Activated CD8-positive, alpha-beta T cell treated with anti-CD3 and anti-CD28 coated beads, Interleukin-2, amount 10 ng/mL, durations not matched to agents 7 days and 5 days (primary cell): ENCODE measurements around the gene PAFAH1B2. TPM values are rescaled to one million over a fixed set of nuclear protein-coding genes. Genes with fewer than 3 reads are reported as not detected.

Experiments
- ATAC-seq: fragments of 150-1000 bp; cut with Tn5 transposase; one replicate; pipeline ENCODE4 v1.10.0; 2021; ENCODE audit warnings: moderate library complexity
- CTCF ChIA-PET: fragments of 350-600 bp; sonication (Branson Sonifier 250); formaldehyde crosslinking; loops from one replicate; lab custom pipeline; 2021; ENCODE audit warnings: antibody characterized with exemption; lab: Charles Lee
- POLR2A ChIA-PET: fragments of 350-600 bp; sonication (Branson Sonifier 250); formaldehyde crosslinking; loops from one replicate; lab custom pipeline; 2021; ENCODE audit warnings: antibody characterized with exemption; lab: Charles Lee
- DNase-seq: peaks from one replicate; pipeline ENCODE4 v3.0.0-alpha.2; 2020
- H3K27ac Mint-ChIP-seq: one replicate; pipeline ENCODE4 v1.8.0; 2021; ENCODE audit warnings: mild to moderate bottlenecking, mixed read lengths
- H3K27me3 Mint-ChIP-seq: one replicate; pipeline ENCODE4 v1.8.0; 2021; ENCODE audit warnings: low read depth, mixed read lengths
- H3K36me3 Mint-ChIP-seq: one replicate; pipeline ENCODE4 v1.8.0; 2021; ENCODE audit warnings: low read depth, mixed read lengths
- H3K4me1 Mint-ChIP-seq: one replicate; pipeline ENCODE4 v1.8.0; 2021; ENCODE audit warnings: low read depth, mixed read lengths
- H3K4me3 Mint-ChIP-seq: one replicate; pipeline ENCODE4 v1.8.0; 2021; ENCODE audit warnings: mild to moderate bottlenecking, mixed read lengths
- H3K9me3 Mint-ChIP-seq: one replicate; pipeline ENCODE4 v1.8.0; 2022; ENCODE audit warnings: mixed read lengths; ENCODE audit not compliant: insufficient read depth
- total RNA-seq, 2 experiments: library from RNA; stranded (reverse); gene quantifications; one replicate each; pipeline ENCODE4 v1.2.3, GENCODE V29; 2021

PAFAH1B2 gene, protein sequence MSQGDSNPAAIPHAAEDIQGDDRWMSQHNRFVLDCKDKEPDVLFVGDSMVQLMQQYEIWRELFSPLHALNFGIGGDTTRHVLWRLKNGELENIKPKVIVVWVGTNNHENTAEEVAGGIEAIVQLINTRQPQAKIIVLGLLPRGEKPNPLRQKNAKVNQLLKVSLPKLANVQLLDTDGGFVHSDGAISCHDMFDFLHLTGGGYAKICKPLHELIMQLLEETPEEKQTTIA
- total RNA-seq: 10 to 100 TPM; 56.5 to 60.0 TPM

DNA sequence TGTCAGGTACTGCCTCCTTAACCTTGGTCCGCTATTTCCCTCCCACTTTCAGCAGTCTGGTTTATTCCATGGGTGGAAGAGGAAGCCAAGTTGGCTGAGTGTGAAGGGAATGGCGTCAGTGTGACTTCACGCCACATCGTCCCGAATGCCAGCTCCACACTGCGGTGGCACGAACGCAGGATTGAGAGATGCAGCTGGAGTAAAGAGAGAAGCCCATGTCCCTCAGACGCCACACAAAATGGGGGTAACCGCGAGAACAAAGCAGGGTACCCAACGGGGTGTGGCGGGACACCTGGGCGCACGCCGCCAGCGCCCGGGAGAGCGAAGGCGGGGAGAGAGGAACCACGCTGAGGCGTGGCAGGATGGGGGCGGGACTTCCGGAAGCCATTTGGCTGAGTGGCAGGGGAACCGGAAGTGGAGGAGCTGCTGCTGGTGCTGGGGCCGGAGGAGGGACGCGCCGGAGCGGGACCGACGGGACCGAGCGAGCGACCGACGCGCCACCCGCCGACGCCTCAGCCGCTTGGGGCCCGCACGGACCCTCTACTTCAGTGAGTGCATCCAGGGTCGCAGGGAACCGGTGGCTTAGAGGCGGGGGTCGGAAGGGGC is at the start of gene PAFAH1B2:
Gene PAFAH1B2, plus strand, starts transcription at position 417 of the 606 bp plus-strand sequence. CDS start 8,161 bp downstream, outside the sequence.
- Mint-ChIP-seq H3K9me3 (no peaks in the 10 kb centered on the region), H3K4me1 (peaks cover 42% of the 10 kb centered on the region), H3K36me3 (peaks cover 29% of the 10 kb centered on the region), H3K4me3 (peak within 1 kb of the TSS; percentile 92), H3K27me3 (peaks cover 21% of the 10 kb centered on the region), H3K27ac (peak within 1 kb of the TSS; percentile 92)
- DNase-seq (peak; percentile 97), ATAC-seq (peak; percentile 95)
- ChIA-PET POLR2A (interaction anchor here (0.6 to 2.8 kb wide), 17 partner anchors 23 to 390 kb away, joined by 3 to 32 read pairs (median 4); partner anchors contain the start of genes APOA5, PCSK7, RNF214 and SIDT2), CTCF (interaction anchor here (1.0 to 4.1 kb wide), 14 partner anchors 11 to 411 kb away, joined by 3 to 32 read pairs (median 4); partner anchors contain the start of genes APOA5, PCSK7 and SIDT2)

GRCh38 chr11:117094776-117095175 is 49.3 kb upstream of the PAFAH1B2 start:
- ATAC-seq (no peak), DNase-seq (no peak)
- H3K4me3 Mint-ChIP-seq: no peak overlapping the region
- H3K9me3 Mint-ChIP-seq: no peaks in the 10 kb centered on the region
- peaks cover 62% of the 10 kb centered on the region for H3K4me1 Mint-ChIP-seq
- H3K27ac Mint-ChIP-seq: no peak overlapping the region
- H3K36me3 Mint-ChIP-seq: peaks cover 19% of the 10 kb centered on the region
- no peaks in the 10 kb centered on the region for H3K27me3 Mint-ChIP-seq
- POLR2A ChIA-PET: interaction anchor here (0.8 to 1.3 kb wide), 2 partner anchors 55 to 240 kb away, joined by 3 read pairs; no protein-coding TSS in a partner anchor
- CTCF ChIA-PET: interaction anchor here (1.0 to 4.4 kb wide), 11 partner anchors 11 to 362 kb away, joined by 3 to 24 read pairs (median 4); no protein-coding TSS in a partner anchor

GRCh38 chr11:117095284-117096161 is 48.6 kb upstream of the PAFAH1B2 start:
- Mint-ChIP-seq H3K36me3 (peaks cover 19% of the 10 kb centered on the region), H3K4me1 (peaks cover 59% of the 10 kb centered on the region), H3K27me3 (no peaks in the 10 kb centered on the region), H3K4me3 (peak overlapping the region; percentile 93), H3K9me3 (no peaks in the 10 kb centered on the region), H3K27ac (peak overlapping the region; percentile 93)
- ATAC-seq: peak; percentile 4
- DNase-seq: no peak
- POLR2A ChIA-PET: interaction anchor here (0.8 to 1.3 kb wide), 3 partner anchors 56 to 242 kb away, joined by 3 to 4 read pairs (median 3); no protein-coding TSS in a partner anchor
- CTCF ChIA-PET: interaction anchor here (0.7 to 4.5 kb wide), 15 partner anchors 10 to 362 kb away, joined by 3 to 45 read pairs (median 4); no protein-coding TSS in a partner anchor

GRCh38 chr11:117096201-117096991 is 47.7 kb upstream of the PAFAH1B2 start:
- ChIA-PET POLR2A (interaction anchor here (0.6 to 1.6 kb wide), 9 partner anchors 12 to 245 kb away, joined by 3 to 6 read pairs (median 4); no protein-coding TSS in a partner anchor), CTCF (interaction anchor here (0.7 to 4.5 kb wide), 15 partner anchors 9 to 363 kb away, joined by 3 to 45 read pairs (median 4); partner anchors contain the start of gene APOA5)
- no peaks in the 10 kb centered on the region for H3K27me3 Mint-ChIP-seq
- peak overlapping the region; percentile 93 for H3K4me3 Mint-ChIP-seq
- no peaks in the 10 kb centered on the region for H3K9me3 Mint-ChIP-seq
- ATAC-seq (peak; percentile 29), DNase-seq (peak; percentile 56)
- peaks cover 17% of the 10 kb centered on the region for H3K36me3 Mint-ChIP-seq
- peak overlapping the region; percentile 93 for H3K27ac Mint-ChIP-seq
- peaks cover 58% of the 10 kb centered on the region for H3K4me1 Mint-ChIP-seq

DNA sequence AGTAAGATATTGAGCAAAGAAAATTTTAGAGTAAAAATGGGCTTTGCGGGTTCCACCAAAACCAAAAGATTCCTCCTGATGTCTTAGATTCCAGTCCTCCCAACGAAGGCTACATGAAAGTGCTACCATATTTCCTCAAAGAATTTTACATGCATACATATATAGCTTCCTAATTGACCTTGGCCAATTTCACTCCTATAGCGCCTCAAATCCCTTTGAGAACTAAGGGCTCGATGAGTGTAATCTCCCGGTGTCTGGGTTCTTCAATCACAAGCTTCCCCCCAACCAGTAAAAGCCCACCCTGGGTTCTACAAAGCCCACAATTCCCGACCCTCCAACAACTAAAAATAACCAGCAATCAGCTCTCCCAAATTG is 47.1 kb upstream of the PAFAH1B2 start:
- peak overlapping the region; percentile 93 for H3K4me3 Mint-ChIP-seq
- no peaks in the 10 kb centered on the region for H3K27me3 Mint-ChIP-seq
- peaks cover 11% of the 10 kb centered on the region for H3K36me3 Mint-ChIP-seq
- no peak for DNase-seq
- H3K9me3 Mint-ChIP-seq: no peaks in the 10 kb centered on the region
- ChIA-PET CTCF (interaction anchor here (0.7 to 4.5 kb wide), 14 partner anchors 8 to 306 kb away, joined by 3 to 45 read pairs (median 4); partner anchors contain the start of gene APOA5), POLR2A (interaction anchor here (0.6 to 1.6 kb wide), 7 partner anchors 13 to 246 kb away, joined by 3 to 6 read pairs (median 4); no protein-coding TSS in a partner anchor)
- peaks cover 58% of the 10 kb centered on the region for H3K4me1 Mint-ChIP-seq
- H3K27ac Mint-ChIP-seq: peak overlapping the region; percentile 93
- no peak for ATAC-seq

DNA sequence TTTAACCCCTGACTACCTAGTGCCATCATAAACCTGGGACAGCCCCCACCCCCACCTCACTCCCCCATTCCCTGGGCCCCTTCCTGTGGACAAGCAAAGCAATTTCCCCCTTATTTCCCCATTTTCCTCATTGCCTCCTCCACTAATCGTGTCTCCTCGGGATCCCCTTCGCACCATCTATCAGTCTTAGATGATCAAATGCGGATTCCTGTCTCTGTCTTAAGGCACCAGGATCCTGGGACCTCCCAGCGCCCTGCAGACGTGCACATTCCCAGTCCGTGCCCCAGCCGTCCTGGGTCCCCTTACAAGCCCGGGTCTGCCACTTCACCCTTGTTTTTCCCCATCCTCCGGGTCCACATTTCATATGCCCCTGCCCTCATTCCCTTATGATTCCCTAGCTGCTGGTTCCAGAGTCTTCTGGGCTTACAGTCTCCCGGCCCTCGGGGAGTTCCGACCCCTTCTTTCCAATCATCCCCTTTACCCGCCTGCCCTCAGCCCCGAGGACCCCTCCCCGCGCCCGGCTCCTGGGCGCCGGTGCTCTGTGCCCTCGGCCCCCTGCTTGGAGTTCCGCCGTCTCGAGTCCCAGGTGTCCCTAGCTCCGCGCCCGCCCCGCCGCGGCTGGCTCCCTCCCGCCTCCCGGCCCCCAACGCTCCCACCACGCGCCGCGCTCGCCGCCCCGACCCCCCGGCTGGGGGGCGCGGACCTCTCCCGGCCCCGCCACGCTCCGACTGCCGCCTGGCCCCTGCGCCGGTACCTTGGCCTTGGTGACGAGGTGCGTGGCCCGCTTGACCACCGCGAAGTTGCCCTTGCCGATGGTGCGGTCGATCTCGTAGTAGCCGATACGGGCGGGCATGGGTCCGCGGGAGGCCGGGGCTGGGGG is 46.5 kb upstream of the PAFAH1B2 start:
- H3K27me3 Mint-ChIP-seq: no peaks in the 10 kb centered on the region
- H3K9me3 Mint-ChIP-seq: no peaks in the 10 kb centered on the region
- H3K27ac Mint-ChIP-seq: peak overlapping the region; percentile 93
- peaks cover 53% of the 10 kb centered on the region for H3K4me1 Mint-ChIP-seq
- DNase-seq (peak; percentile 25), ATAC-seq (peak; percentile 24)
- ChIA-PET CTCF (interaction anchor here (0.7 to 4.5 kb wide), 17 partner anchors 8 to 307 kb away, joined by 3 to 45 read pairs (median 5); partner anchors contain the start of gene APOA5), POLR2A (interaction anchor here (0.7 to 1.6 kb wide), 8 partner anchors 14 to 262 kb away, joined by 3 to 6 read pairs (median 4); no protein-coding TSS in a partner anchor)
- peaks cover 5% of the 10 kb centered on the region for H3K36me3 Mint-ChIP-seq
- peak overlapping the region; percentile 93 for H3K4me3 Mint-ChIP-seq

DNA sequence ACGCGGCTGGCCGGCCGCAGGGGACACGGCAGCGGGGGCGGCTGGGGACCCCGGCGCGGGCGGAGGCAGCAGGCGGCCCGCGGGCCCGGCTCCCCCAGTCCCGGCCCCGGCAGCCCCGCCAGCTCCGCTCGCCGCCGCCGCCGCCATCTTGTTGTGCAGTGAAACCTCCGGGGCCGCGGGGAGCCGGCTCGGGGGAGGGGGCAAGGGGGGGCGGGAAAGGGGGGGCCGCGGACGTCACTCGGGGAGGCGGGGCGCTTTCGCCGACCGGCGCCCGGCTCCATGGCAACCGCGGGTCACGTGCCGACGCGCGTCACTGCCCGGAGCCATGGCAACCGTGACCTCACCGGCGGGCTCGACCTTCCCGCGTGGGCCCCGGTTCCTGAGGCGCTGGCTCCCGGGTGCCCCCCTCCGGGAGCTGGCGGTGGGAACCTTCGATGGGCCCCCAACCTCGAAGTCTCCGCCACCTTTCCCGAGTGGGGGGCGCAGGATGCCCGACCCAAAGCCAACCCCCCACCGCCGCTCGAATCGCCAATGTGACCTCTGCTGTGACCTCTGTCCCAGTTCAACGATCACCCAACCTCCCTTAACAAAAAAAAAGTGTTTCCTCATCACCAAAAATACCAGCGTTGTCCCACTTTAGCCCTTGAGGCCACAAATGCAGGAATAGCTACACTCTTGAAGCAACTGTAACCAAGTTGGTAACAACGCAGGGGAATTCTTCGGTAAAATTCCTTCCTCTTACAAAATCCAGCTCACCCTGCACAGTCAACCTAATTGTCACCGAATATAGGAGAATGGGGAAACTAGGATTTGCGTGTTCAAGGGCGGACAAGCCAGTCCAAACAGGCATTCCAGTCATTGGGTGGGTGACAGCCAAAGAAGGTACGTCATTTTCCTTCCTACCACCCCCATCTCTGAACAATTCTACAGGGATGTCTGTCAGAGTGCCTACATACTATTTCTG is 45.5 kb upstream of the PAFAH1B2 start, which contains the start of gene SIK3:
Gene SIK3, minus strand, starts transcription at position 160 of the 964 bp plus-strand sequence. Its CDS starts 13 bp downstream, at position 147.
- peak; percentile 93 for DNase-seq
- peaks cover 44% of the 10 kb centered on the region for H3K4me1 Mint-ChIP-seq

DNA sequence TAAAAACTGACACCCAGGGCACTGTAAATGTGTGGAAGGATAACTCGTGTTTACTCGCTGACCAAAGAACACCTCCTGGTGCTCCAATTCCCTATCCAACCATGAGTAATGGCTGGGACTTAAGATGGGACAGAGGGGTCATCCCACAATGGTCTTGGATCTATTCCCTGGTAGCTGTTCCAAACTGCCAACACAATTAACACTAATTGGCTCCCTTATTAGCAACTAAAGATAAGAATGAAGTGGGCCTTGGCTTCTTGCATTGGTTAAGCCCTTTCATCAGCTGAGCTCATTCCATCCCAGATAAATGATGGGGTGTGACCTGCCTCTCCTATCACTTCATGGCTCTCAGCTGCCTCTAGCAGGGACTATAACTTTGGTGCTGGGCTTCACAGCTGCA is 44.4 kb upstream of the PAFAH1B2 start:
- Mint-ChIP-seq H3K4me1 (peaks cover 37% of the 10 kb centered on the region), H3K27me3 (no peaks in the 10 kb centered on the region), H3K4me3 (peak overlapping the region; percentile 38), H3K36me3 (no peaks in the 10 kb centered on the region), H3K9me3 (no peaks in the 10 kb centered on the region), H3K27ac (peak overlapping the region; percentile 92)
- ChIA-PET POLR2A (interaction anchor here (0.9 kb wide), 1 partner anchor 44 kb away, joined by 3 read pairs; the partner anchor contains the start of gene PAFAH1B2), CTCF (interaction anchor here (0.7 to 4.5 kb wide), 9 partner anchors 126 to 309 kb away, joined by 3 to 45 read pairs (median 3); partner anchors contain the start of gene APOA5)
- ATAC-seq (no peak), DNase-seq (no peak)

More for the DNA sequence above, 45.5 kb upstream of the PAFAH1B2 start, which contains the start of gene SIK3:
- ATAC-seq: peak; percentile 73
- POLR2A ChIA-PET: interaction anchor here (0.7 to 1.6 kb wide), 5 partner anchors 167 to 327 kb away, joined by 3 to 7 read pairs (median 5); no protein-coding TSS in a partner anchor
- peak within 1 kb of the TSS; percentile 93 for H3K4me3 Mint-ChIP-seq
- no peaks in the 10 kb centered on the region for H3K36me3 Mint-ChIP-seq
- no peaks in the 10 kb centered on the region for H3K9me3 Mint-ChIP-seq
- H3K27me3 Mint-ChIP-seq: no peaks in the 10 kb centered on the region
- CTCF ChIA-PET: interaction anchor here (1.3 to 4.5 kb wide), 7 partner anchors 127 to 308 kb away, joined by 3 to 45 read pairs (median 13); partner anchors contain the start of gene APOA5
- peak within 1 kb of the TSS; percentile 93 for H3K27ac Mint-ChIP-seq
